OCI-LY3 (cell line): ENCODE results near the gene C2.

Source experiments
- H2AFZ ChIP-seq: fragments of 200-600, 300-600 bp; shearing (Covaris generic); 2 replicates; pipeline ENCODE4 v1.6.0; 2014; ENCODE audit warnings: antibody characterized with exemption, low read depth, low read length
- H3K27ac ChIP-seq: fragments of 200-600, 300-600 bp; sonication (generic); 2 replicates; pipeline ENCODE4 v1.5.1; 2014; ENCODE audit warnings: mild to moderate bottlenecking, low read length, moderate library complexity, mixed read lengths
- H3K27me3 ChIP-seq: fragments of 200-600, 300-600 bp; sonication (generic); 2 replicates; pipeline ENCODE4 v1.6.1; 2014; ENCODE audit warnings: low read depth, low read length, mixed read lengths
- H3K36me3 ChIP-seq: fragments of 200-600, 300-600 bp; sonication (generic); replicated peaks from 2 replicates; pipeline ENCODE3; 2014; ENCODE audit warnings: low read depth, low read length, mixed read lengths
- H3K4me1 ChIP-seq: fragments of 300-600, 200-600 bp; sonication (generic); 2 replicates; pipeline ENCODE4 v1.6.1; 2014; ENCODE audit warnings: low read length, mixed read lengths
- H3K4me2 ChIP-seq: fragments of 200-600, 300-600 bp; sonication (generic); 2 replicates; pipeline ENCODE4 v1.6.1; 2014; ENCODE audit warnings: low read length, mixed read lengths
- H3K4me3 ChIP-seq: fragments of 300-600, 200-600 bp; sonication (generic); 2 replicates; pipeline ENCODE4 v1.5.1; 2014; ENCODE audit warnings: antibody characterized with exemption, mild to moderate bottlenecking, low read length, moderate library complexity
- H3K79me2 ChIP-seq: fragments of 300-600, 200-600 bp; shearing (Covaris generic); 2 replicates; pipeline ENCODE4 v1.6.1; 2014; ENCODE audit warnings: mild to moderate bottlenecking, low read length, mixed read lengths
- H3K9ac ChIP-seq: fragments of 300-600, 200-600 bp; shearing (Covaris generic); 2 replicates; pipeline ENCODE4 v1.6.0; 2014; ENCODE audit warnings: mild to moderate bottlenecking, low read length, moderate library complexity
- H3K9me3 ChIP-seq: fragments of 200-600, 300-600 bp; shearing (Covaris generic); 2 replicates; pipeline ENCODE4 v1.6.1; 2014; ENCODE audit warnings: low read length, mixed read lengths; ENCODE audit not compliant: insufficient read depth
- H4K20me1 ChIP-seq: fragments of 200-600, 300-600 bp; sonication (generic); 2 replicates; pipeline ENCODE4 v1.6.1; 2016; ENCODE audit warnings: low read length, mixed read lengths; ENCODE audit not compliant: insufficient read depth
- CTCF ChIP-seq: fragments of 200-600, 300-600 bp; sonication (generic); IDR thresholded peaks from 2 replicates; pipeline ENCODE4 v1.5.1; 2014; ENCODE audit warnings: antibody characterized with exemption, low read length, low read depth
- EZH2phosphoT487 ChIP-seq: fragments of 200-600 bp; shearing (Covaris generic); IDR thresholded peaks from 2 replicates; pipeline ENCODE4 v1.6.1; 2018; ENCODE audit warnings: antibody characterized with exemption, mixed run types, low read depth

C2 gene

GRCh38 chr6:31927242-31927862 lies at the start of gene C2:
Gene C2, plus strand, starts transcription at chr6:31927717. Its CDS starts 36 bp downstream, at chr6:31927753.
- Histone ChIP-seq H3K9ac (no peak within 1 kb of the TSS), H3K79me2 (no peaks in the 10 kb centered on the region), H3K27ac (no peak within 1 kb of the TSS), H3K4me3 (no peak within 1 kb of the TSS), H3K36me3 (no peaks in the 10 kb centered on the region), H3K4me1 (peaks cover 5% of the 10 kb centered on the region; the same call in 1 of the 2 replicates), H3K4me2 (no peak within 1 kb of the TSS), H3K27me3 (no peaks in the 10 kb centered on the region), H4K20me1 (no peaks in the 10 kb centered on the region), H3K9me3 (no peaks in the 10 kb centered on the region), H2AFZ (no peak within 1 kb of the TSS)
- no peak for TF ChIP-seq EZH2phosphoT487
- TF ChIP-seq CTCF, result no peak

GRCh38 chr6:31878222-31878621 lies 49.3 kb upstream of the C2 start:
- TF ChIP-seq EZH2phosphoT487, result no peak
- TF ChIP-seq CTCF, result no peak
- Histone ChIP-seq H4K20me1 (no peaks in the 10 kb centered on the region), H3K9me3 (no peaks in the 10 kb centered on the region), H3K79me2 (no peaks in the 10 kb centered on the region), H3K4me2 (no peak overlapping the region), H3K36me3 (peaks cover 3% of the 10 kb centered on the region), H3K27ac (no peak overlapping the region), H2AFZ (no peak overlapping the region), H3K4me3 (no peak overlapping the region), H3K4me1 (no peaks in the 10 kb centered on the region), H3K27me3 (no peaks in the 10 kb centered on the region), H3K9ac (no peak overlapping the region)

- H3K36me3 ChIP-seq, result peaks cover 3% of the 10 kb centered on the region
- no peak within 1 kb of the TSS for H3K4me2 ChIP-seq
- H3K27me3 ChIP-seq, result no peaks in the 10 kb centered on the region
- H3K9me3 ChIP-seq, result no peaks in the 10 kb centered on the region
- no peak within 1 kb of the TSS for H2AFZ ChIP-seq
- no peak within 1 kb of the TSS for H3K9ac ChIP-seq
- TF ChIP-seq CTCF, result no peak
- no peak for TF ChIP-seq EZH2phosphoT487
- no peaks in the 10 kb centered on the region for H3K79me2 ChIP-seq
- no peaks in the 10 kb centered on the region for H4K20me1 ChIP-seq
- H3K27ac ChIP-seq, result no peak within 1 kb of the TSS
- H3K4me1 ChIP-seq, result no peaks in the 10 kb centered on the region
- H3K4me3 ChIP-seq, result no peak within 1 kb of the TSS
Measured at GRCh38 chr6:31878726-31879125, 48.8 kb upstream of the C2 start, which contains the start of gene SLC44A4. Gene SLC44A4, minus strand, starts transcription at chr6:31878997. Its CDS starts 17 bp downstream, at chr6:31878980.

- H3K4me3 ChIP-seq, result no peak overlapping the region
- no peaks in the 10 kb centered on the region for H3K79me2 ChIP-seq
- no peaks in the 10 kb centered on the region for H3K4me1 ChIP-seq
- H3K4me2 ChIP-seq, result no peak overlapping the region
- H3K9ac ChIP-seq, result no peak overlapping the region
- no peaks in the 10 kb centered on the region for H3K9me3 ChIP-seq
- TF ChIP-seq EZH2phosphoT487, result no peak
- peaks cover 3% of the 10 kb centered on the region for H3K36me3 ChIP-seq
- H4K20me1 ChIP-seq, result no peaks in the 10 kb centered on the region
- no peaks in the 10 kb centered on the region for H3K27me3 ChIP-seq
- no peak overlapping the region for H2AFZ ChIP-seq
- no peak overlapping the region for H3K27ac ChIP-seq
Measured at GRCh38 chr6:31879143-31879542, 48.4 kb upstream of the C2 start.
